HG02623 (cell line): Measurements from ENCODE around the gene PPM1J.

Experiments used
- ATAC-seq: cut with Tn5 transposase; IDR thresholded peaks from one replicate; pipeline ENCODE4 v1.9.1; 2021; ENCODE audit warnings: moderate library complexity; ENCODE audit not compliant: unreplicated experiment

PPM1J gene

DNA sequence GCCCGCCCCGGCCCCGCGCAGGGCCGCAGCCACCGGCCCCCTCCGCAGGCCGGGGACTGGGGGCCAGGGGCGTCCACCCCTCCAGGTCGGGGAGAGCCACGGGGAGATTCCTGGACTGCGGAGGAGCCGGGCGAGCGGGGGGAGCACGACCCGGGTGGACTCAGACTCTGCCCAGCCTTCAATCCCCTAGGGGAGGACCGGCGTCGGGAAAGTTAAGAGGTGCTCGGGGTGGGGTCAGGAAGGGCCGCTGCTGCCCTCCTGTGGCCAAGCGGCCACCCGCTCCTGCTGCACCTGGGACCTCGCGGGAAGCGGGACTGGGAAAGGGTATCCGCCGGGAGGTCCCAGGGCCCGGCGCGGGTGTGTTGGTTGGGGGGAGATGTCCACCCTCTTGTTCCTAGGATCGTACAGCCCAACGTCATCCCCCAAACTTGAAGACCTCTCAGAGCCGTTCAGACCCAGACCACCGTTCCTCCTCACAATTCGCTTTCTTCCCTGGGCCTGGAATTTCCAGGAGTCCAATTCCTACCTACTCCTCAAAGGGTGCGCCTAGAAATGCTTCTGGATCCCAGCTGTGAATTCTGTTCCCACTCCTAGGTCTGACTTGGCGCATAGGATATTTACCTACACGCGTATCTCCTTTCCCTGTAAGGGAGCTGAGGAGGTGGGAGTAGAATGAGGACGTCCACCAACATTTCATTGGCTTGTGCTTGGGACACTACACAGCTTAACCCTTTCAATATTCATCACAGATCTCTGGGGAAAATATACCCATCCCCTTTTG lies 7.7 kb downstream of the PPM1J start:
- peak; percentile 63 for ATAC-seq

DNA sequence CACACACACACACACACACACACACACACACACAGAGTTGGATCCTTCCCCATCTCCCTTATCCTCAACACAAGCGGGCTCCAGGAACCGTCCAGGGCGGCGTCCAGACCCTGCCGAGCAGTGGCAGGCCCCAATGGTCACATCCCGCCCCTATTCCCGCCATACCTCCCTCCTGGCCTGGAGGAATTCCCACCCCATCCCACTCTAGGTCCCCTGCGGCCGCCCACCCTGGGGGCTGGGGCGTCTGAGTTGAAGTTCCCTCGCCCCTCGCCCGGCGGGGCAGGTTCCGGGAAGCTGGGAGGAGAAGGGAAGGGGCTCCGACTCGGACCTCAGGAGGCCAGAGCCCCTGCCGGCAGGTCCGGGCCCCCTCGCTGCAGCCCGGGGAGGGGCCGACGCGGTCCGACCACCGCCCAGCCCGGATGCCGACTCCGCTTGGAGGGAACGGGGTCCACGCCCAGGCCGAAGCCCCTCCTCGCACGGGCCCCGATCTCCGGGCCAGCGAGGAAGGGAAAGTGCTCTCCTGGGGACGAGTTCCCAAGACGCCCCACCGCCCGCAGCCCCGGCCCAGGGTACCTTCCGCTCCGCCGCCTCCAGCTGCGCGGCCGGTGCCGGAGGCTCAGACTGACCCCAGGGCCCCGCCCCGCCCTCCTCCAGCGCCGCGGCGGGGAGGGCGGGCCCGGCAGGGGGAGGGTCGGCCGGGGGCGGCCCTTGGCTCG lies 8.5 kb downstream of the PPM1J start, which contains the start of gene RHOC:
RHOC (minus strand) TSS at position 623 of the 716 bp plus-strand sequence. CDS start 3,328 bp downstream, outside the sequence.
- peak; percentile 63 for ATAC-seq

DNA sequence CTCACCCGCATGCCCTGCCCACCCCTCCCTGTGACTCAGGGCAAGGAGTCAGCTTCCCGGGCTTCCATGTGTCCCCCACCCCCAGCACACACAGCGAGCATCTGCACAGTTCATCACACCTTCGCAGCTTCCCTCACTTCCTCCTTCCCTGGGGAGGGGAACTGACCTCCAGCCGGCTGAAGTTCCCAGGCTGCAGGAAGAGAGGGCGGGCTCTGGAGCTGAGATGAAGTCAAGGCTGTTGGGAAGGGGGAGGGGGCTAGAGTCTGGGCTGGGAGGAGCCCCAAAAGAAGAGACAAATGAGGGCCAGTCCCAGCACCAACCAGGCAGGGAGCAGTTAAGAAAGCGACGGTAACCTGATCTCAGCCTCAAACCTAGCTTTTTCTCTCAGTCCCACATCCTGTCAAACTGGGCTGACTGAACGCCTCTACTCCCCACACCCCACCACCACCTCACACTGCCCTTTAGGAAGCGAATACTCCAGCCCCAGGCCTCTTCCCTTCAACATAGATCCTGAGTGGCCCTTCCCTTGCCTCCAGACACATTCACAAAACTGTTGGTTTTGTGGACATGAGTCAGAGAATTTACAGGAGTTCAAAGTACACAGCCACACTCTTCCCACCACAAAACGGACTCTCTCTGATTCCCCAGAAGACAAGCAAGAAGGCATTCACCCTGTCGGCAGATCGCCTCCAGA lies 10.1 kb downstream of the PPM1J start:
- ATAC-seq: peak; percentile 48

DNA sequence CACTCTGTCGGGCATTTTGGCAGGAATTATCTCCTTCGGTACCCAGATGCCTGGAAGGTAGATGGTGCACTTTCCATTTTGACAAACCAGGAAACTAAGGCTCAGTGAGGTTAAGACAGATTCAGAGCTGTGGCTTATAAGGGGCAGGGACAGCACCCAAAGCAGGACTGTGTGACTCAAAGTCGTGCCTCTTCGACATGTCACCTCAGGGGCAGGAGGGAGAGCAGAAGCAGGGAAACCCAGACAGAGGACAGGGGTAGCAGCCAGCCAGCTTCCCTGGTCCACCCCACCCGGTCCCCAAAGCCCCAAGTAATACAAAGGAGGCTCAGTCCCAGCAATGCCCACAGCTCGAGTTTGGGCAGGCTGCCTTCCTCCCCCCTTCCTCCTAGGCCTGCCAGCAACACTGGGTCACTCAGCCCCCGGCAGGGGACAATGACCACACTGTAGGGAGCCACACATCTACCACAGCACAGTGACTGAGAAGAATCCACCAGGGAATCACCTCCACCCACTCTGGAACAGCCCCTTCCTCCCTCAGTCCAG lies 10.7 kb downstream of the PPM1J start:
- ATAC-seq: peak; percentile 2

DNA sequence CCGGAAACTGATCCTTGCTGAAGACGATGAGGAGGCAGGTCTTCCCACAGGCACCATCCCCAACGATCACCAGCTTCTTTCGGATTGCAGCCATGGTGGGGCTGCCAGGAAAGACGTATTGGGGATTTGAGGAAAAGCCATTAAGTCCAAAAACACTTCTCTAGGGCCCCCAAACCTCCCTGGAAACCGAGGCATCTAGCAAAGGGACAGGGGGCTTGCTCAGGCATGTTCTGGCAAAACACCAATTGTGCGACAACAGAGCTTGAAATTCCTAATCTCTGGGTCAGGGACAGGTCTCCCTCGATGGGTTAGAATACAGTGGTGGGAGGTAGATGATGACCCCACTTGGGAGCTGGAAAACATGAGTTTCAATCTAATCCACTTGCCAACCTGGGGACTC lies 11.4 kb downstream of the PPM1J start:
- no peak for ATAC-seq

DNA sequence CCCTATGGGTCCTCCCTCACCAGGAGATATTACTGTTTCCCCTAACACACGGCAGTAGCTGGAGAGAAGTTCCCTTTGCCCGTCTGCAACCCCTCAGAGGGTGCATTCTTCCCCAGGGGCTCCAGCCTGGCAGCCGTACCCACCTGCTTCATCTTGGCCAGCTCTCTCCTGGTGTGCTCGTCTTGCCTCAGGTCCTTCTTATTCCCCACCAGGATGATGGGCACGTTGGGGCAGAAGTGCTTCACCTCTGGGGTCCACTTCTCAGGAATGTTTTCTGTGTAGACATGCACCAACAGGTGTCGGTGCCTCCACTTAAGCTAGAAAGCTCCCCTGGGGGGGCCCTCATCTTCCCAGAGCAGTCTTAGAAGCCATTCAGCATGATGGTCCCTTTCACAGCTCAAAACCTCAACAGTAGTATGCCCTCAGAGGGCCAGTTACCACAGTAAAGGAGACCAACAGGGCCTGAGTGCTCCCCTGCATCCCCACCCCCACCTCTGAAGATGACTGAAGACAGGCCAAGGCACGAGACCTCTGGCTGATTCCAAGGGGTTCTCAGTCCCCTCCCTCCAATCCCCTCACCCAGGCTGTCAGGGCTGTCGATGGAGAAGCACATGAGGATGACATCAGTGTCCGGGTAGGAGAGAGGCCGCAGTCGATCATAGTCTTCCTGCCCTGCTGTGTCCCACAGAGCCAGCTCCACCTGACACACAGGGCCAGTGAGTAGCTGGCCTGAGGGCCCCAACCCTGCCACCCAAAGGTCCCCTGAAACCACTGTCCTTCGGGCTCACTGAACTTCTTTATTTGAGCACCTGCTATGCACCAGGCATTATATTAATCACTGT lies 12.5 kb downstream of the PPM1J start:
- no peak for ATAC-seq

DNA sequence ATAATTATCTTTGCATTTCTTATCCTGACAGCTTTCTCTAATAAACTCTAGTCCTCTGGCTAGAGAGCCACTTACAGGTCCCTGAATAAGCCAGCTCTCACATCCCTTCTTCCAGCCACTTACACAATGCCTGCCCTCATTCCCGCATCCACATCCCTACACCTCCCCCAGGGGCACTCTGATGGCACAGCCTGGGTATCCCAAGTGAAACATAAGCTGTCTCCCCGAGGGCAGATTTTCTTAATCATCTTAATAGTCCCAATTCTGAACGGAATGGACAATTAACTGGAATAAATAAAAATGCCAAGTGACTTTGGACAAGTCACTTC lies 13.1 kb downstream of the PPM1J start:
- no peak for ATAC-seq

DNA sequence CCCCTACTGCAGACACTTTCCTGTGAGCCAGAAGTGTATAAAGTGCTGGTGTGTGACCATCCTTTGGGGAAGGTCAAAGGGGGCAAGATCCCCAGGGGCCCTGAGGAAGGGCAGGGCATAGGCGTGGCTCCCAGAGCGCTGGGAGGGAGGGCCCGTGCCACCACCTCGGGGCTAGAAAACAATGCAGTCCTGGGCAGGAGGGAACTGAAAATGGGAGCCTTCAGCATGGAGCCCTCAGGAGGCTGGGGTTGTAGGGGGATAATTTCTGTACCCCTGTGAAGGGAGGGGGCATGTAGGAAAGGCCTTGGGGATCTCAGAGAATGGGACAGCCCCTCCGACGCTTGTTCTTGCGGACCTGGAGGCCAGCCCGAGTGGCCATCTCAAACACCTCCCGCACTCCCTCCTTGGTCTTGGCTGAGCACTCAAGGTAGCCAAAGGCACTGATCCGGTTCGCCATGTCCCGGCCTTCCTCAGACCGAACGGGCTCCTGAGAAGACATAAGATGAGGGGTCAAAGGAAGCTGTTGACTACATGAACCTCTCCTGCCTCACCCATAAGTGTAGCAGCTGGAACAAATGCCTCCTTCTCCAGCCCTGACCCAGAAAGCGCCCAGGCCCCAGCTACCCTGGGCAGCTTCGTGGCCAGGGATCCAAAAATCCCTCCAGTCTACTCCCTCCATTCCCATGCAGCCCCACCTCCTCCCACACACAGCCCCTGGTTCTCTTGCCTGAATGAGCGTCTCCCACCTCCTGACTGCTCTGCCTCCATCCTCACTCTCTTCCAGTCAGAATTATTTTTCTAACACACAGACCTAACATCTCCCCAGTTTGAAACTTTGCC lies 13.7 kb downstream of the PPM1J start:
- no peak for ATAC-seq

DNA sequence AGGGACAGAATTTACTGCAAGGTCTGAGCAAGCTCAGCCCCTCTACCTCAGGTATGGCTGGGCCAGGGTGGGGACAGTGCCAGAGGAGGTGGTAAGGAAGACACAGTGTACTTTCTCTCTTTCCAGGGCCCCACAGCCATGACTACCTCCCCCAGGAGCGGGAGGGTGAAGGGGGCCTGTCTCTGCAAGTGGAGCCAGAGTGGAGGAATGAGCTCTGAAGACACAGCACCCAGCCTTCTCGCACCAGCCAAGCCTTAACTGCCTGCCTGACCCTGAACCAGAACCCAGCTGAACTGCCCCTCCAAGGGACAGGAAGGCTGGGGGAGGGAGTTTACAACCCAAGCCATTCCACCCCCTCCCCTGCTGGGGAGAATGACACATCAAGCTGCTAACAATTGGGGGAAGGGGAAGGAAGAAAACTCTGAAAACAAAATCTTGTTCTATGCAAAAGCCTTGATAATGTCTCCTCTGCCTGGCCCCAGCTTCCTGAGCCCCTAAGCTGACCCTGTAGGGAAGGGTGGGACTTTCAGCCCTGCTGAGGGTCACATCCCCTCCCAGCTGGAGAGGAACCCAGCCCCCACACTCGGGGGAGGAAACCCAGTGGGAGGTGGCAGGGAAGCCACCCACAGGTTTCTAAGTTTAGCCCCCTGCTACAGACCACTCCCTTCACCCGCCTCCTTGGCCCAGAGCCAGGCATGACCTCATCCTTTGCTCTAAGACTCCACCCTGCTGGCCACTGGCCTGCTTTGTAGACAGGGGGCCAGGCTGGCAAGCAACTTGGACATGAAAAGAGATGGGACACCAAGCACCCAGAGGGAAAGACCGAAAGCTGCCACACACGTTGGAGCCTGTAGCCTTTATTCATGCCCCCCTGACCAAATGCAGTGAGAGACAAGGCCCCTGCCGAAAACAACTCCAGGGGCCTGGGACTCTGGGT lies 14.6 kb downstream of the PPM1J start:
- peak; percentile 41 for ATAC-seq

DNA sequence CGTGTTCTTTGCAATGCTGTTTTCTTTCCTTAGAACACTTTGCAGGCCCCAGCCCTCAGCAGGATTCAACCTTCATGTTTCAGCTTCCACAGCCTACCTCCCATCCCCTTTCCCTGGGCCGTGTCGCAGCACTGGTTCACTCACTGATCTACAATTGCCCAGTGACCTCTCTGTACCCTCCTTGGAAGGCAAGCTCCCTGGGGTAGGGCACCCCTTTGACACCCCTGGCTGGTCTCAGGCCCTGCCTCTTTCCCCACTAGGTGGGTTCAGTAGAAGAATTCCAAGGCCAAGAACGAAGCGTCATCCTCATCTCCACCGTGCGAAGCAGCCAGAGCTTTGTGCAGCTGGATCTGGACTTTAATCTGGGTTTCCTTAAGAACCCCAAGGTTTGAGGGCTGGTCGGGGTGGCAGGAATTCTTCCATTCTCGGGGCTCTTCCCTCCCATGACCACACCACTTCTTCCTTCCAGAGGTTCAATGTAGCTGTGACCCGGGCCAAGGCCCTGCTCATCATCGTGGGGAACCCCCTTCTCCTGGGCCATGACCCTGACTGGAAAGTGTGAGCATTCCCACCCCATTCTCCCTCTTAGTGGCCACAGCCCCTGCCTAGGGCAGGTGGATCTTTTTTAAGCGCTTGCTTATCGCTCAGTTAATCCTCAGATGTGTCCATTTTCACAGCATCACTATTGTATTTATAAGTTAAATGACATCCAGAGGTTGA lies 15.5 kb downstream of the PPM1J start:
- ATAC-seq: no peak

DNA sequence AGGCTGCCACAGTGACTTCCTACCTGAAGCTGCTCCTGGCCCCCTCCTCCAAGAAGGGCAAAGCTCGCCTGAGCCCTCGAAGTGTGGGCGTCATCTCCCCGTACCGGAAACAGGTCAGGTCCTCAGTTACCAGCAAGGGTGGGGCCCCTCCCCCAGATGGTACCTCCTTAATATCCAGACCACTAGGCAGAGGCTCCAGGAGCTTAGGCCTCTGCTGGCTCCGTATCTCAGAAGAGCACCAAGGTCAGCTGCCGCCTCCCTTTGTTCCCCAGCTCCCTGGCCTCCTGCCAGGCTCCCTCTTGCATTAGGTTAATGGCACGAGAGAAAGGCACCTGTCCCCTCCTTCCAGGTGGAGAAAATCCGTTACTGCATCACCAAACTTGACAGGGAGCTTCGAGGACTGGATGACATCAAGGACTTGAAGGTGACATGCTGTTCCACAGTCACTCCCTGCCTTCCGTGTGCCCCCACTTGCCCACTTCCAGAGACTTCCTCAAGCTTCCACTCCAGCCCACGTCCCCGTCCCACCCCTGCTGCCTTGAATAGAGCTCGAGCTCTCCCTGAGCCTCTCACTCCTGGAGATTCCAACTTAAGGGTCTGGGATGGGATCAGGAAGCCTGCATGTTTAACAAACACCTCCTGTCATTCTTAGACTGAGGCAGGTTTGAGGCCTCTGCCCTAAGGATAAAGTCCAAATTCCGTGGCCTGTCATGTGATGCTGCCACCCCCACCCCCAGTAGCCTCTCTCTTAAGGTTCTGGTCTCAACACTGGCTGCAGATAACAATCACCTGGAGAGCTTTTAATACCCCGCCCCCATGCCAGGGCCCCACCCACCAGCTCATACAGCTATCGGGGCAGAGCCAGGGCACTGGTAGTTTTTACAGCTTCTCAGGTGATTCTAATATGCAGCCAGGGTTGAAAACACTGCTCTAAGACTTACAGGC lies 16.5 kb downstream of the PPM1J start:
- no peak for ATAC-seq

DNA sequence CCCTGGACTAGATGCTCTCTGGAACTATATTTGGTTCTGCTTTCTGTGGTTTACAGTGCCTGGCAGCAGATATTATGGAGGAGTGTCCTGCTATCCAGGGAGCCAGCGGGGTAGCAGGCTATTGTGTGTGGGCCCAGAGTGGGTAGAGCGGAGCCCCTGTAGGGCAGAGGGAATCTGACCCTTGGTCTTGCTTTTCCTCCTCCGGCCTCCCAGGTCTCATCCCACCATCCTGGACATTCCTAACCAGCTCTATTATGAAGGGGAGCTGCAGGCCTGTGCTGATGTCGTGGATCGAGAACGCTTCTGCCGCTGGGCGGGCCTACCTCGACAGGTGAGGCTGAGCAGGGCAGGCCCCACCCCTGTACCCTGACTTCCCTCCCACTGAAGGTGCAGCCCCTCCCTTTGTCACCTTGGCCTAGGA lies 17.3 kb downstream of the PPM1J start:
- no peak for ATAC-seq

DNA sequence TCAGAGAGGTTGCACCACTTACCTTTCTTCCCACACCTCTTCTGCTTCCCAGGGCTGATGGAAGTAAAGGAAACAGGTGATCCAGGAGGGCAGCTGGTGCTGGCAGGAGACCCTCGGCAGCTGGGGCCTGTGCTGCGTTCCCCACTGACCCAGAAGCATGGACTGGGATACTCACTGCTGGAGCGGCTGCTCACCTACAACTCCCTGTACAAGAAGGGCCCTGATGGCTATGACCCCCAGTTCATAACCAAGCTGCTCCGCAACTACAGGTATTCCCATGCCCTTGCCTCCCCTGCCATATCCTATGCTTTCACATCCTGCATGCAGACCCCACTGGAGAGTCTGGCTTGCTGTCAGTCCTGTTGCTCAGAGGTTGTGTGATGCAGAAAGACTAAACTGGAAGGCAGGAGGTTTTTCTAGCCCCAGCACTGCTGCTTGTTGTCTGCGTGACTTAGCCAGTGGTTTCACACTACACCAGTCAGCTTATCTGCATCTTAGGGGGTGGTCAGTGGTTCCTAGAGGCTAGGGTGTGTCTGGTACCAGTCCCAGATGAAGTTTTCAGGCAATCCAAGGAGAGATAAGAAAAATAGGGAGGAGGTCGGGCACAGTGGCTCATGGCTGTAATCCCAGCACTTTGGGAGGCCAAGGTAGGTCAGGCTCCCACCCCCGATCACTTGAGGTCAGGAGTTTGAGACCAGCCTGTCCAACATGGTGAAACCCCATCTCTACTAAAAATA lies 18.4 kb downstream of the PPM1J start:
- no peak for ATAC-seq

DNA sequence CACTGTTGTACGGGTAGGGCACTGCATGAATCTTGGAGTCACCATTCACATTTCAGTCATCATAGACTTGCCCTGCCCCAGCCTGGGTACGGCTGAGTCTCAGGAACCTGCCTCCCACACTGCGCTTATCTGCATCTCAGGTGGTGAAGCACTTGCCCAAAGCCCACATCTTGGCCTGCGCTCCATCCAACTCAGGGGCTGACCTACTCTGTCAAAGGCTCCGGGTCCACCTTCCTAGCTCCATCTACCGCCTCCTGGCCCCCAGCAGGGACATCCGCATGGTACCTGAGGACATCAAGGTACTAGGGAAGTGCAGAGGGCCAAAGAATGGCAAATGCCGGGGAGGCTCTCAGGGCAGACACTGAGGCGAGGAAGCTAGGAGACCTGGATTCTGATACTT lies 19.9 kb downstream of the PPM1J start:
- ATAC-seq: no peak

DNA sequence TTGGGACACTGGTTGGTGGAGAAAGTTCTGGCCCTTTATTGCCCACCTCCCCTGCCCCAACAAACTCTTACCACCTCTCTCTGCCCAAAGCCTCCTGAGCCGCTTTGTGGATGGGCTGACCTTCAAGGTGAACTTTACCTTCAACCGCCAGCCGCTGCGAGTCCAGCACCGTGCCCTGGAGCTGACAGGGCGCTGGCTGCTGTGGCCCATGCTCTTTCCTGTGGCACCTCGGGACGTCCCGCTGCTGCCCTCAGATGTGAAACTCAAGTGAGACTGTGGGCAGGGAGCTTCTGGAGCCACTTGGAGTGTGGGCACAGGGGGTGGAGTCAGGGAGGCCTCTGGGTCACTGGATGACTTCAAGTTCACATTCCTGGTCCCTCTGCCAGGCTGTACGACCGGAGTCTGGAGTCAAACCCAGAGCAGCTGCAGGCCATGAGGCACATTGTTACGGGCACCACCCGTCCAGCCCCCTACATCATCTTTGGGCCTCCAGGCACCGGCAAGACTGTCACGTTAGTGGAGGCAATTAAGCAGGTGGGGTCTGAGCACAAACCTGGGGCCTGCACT lies 20.7 kb downstream of the PPM1J start:
- no peak for ATAC-seq

DNA sequence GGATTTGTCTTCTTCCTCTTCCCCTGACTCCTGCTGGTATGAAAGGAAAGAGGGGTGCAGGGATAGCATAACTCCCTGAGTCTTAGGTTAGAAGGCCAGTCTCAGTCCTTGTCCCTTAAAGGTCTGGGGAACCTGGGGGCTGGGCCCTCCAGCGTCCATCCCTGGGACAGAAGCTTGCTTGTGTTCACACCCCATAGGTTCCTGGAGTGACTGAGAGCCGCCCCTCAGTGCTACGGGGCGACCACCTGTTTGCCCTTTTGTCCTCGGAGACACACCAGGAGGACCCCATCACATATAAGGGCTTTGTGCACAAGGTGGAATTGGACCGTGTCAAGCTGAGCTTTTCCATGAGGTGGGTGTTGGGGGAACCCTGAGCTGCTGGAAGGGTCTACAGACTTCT lies 21.3 kb downstream of the PPM1J start:
- ATAC-seq: no peak
